Epithelial cell of umbilical artery (primary cell): ENCODE results near the gene NEDD1. TPM values are rescaled to one million over a fixed set of nuclear protein-coding genes. Genes with fewer than 3 reads are reported as not detected.

Source experiments
- total RNA-seq: library from RNA; depleted of rRNA; stranded (reverse); fragments of >200 nt; gene quantifications from 2 replicates; pipeline ENCODE4 v1.2.3, GENCODE V29; 2014

NEDD1 gene
- 50.7 and 53.0 TPM in 2 replicates for total RNA-seq

GRCh38 chr12:96906849-96907670, at the start of gene NEDD1:
Gene NEDD1, plus strand, starts transcription at chr12:96907257. Its CDS starts 2,503 bp downstream, at chr12:96909760.

